ENCODE measurements around the gene PRTFDC1.

PRTFDC1 gene

GRCh38 chr10:24851629-24852028, 100.8 kb downstream of the PRTFDC1 start:
- TF ChIP-seq EZH2 (optimal IDR thresholded peaks at IDR 0.05; ENCODE audit: low read depth, low read length) (no peak), CTCF (IDR thresholded peaks at IDR 0.05; ENCODE audit: low read length) (no peak), EZH2phosphoT487 (IDR thresholded peaks at IDR 0.05; ENCODE audit: low read length) (no peak)
- DNase-seq: no peak

GRCh38 chr10:24850727-24851296, 101.6 kb downstream of the PRTFDC1 start:
- no peaks in the 10 kb centered on the region for H4K20me1 ChIP-seq (ENCODE audit: insufficient read depth, low read length)
- no peak overlapping the region for H3K9ac ChIP-seq (ENCODE audit: low read length)
- H3K79me2 ChIP-seq (ENCODE audit: low read length): no peaks in the 10 kb centered on the region
- no peak overlapping the region for H3K4me3 ChIP-seq (ENCODE audit: low read length)
- DNase-seq: no peak
- H3K4me1 ChIP-seq (ENCODE audit: low read length): no peaks in the 10 kb centered on the region
- no peak overlapping the region for H2AFZ ChIP-seq (ENCODE audit: low read length)
- no peaks in the 10 kb centered on the region for H3F3A ChIP-seq (ENCODE audit: insufficient read depth, low read length)
- no peak overlapping the region for H3K27ac ChIP-seq (ENCODE audit: low read length)
- H3K27me3 ChIP-seq (replicated peaks; ENCODE audit: insufficient read depth, low read length): no peaks in the 10 kb centered on the region
- H3K4me2 ChIP-seq (ENCODE audit: low read depth, low read length): no peak overlapping the region
- TF ChIP-seq CTCF (IDR thresholded peaks at IDR 0.05; ENCODE audit: low read length) (no peak), EZH2 (optimal IDR thresholded peaks at IDR 0.05; ENCODE audit: low read depth, low read length) (no peak), EZH2phosphoT487 (IDR thresholded peaks at IDR 0.05; ENCODE audit: low read length) (no peak)
- no peaks in the 10 kb centered on the region for H3K9me3 ChIP-seq (replicated peaks; ENCODE audit: insufficient read depth, low read length)
- H3K36me3 ChIP-seq (replicated peaks; ENCODE audit: insufficient read depth, low read length): no peaks in the 10 kb centered on the region
- H3K9me2 ChIP-seq (replicated peaks; ENCODE audit: insufficient read depth, low read length): no peaks in the 10 kb centered on the region

More at GRCh38 chr10:24851629-24852028, 100.8 kb downstream of the PRTFDC1 start:
- Histone ChIP-seq H3K4me2 (ENCODE audit: low read depth, low read length) (no peak overlapping the region), H3K27ac (ENCODE audit: low read length) (no peak overlapping the region), H3K27me3 (replicated peaks; ENCODE audit: insufficient read depth, low read length) (no peaks in the 10 kb centered on the region), H2AFZ (ENCODE audit: low read length) (no peak overlapping the region), H3K79me2 (ENCODE audit: low read length) (no peaks in the 10 kb centered on the region), H3K9ac (ENCODE audit: low read length) (no peak overlapping the region), H3K36me3 (replicated peaks; ENCODE audit: insufficient read depth, low read length) (no peaks in the 10 kb centered on the region), H3K4me3 (ENCODE audit: low read length) (no peak overlapping the region), H3K9me3 (replicated peaks; ENCODE audit: insufficient read depth, low read length) (no peaks in the 10 kb centered on the region), H3K9me2 (replicated peaks; ENCODE audit: insufficient read depth, low read length) (no peaks in the 10 kb centered on the region), H3K4me1 (ENCODE audit: low read length) (no peaks in the 10 kb centered on the region), H3F3A (ENCODE audit: insufficient read depth, low read length) (no peaks in the 10 kb centered on the region), H4K20me1 (ENCODE audit: insufficient read depth, low read length) (no peaks in the 10 kb centered on the region)

- no peaks in the 10 kb centered on the region for H3K9me2 ChIP-seq (replicated peaks; ENCODE audit: insufficient read depth, low read length)
- H3K9me3 ChIP-seq (replicated peaks; ENCODE audit: insufficient read depth, low read length): no peaks in the 10 kb centered on the region
- no peak overlapping the region for H3K4me2 ChIP-seq (ENCODE audit: low read depth, low read length)
- no peak overlapping the region for H3K4me3 ChIP-seq (ENCODE audit: low read length)
- no peak overlapping the region for H2AFZ ChIP-seq (ENCODE audit: low read length)
- no peak overlapping the region for H3K9ac ChIP-seq (ENCODE audit: low read length)
- TF ChIP-seq CTCF (IDR thresholded peaks at IDR 0.05; ENCODE audit: low read length) (no peak), EZH2phosphoT487 (IDR thresholded peaks at IDR 0.05; ENCODE audit: low read length) (no peak), EZH2 (optimal IDR thresholded peaks at IDR 0.05; ENCODE audit: low read depth, low read length) (no peak)
- H4K20me1 ChIP-seq (ENCODE audit: insufficient read depth, low read length): no peaks in the 10 kb centered on the region
- no peaks in the 10 kb centered on the region for H3K79me2 ChIP-seq (ENCODE audit: low read length)
- H3K27ac ChIP-seq (ENCODE audit: low read length): no peak overlapping the region
- no peaks in the 10 kb centered on the region for H3K4me1 ChIP-seq (ENCODE audit: low read length)
- H3F3A ChIP-seq (ENCODE audit: insufficient read depth, low read length): no peaks in the 10 kb centered on the region
- H3K27me3 ChIP-seq (replicated peaks; ENCODE audit: insufficient read depth, low read length): no peaks in the 10 kb centered on the region
- no peaks in the 10 kb centered on the region for H3K36me3 ChIP-seq (replicated peaks; ENCODE audit: insufficient read depth, low read length)
- no peak for DNase-seq
Observed at GRCh38 chr10:24849501-24850299, 102.7 kb downstream of the PRTFDC1 start.
